AML-193 (cell line): ENCODE measurements around the gene RBM19.

ENCODE experiments used
- DNase-seq, 2 experiments: peaks; one replicate each; lab custom pipeline; 2025; lab: John Stamatoyannopoulos, UW

RBM19 gene

DNA sequence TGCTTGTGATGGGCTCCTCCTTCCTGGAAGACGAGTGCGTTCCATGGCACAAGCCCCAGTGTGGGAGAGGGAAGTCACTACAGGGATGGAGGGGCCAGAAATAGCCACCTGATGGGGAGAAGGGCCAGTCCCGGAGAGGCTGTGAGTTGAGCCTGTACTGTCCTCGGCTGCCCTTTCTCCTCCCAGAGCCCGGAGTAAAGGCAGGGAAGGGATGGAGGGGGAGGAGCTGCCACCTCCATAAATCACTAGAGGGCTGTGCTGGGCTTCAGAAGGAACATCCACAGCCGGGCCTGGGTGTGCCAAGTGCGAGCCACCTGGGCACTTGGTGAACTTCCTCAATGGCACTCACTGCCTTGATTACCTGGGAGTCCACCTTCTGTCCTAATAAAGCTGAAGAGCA, 110.1 kb downstream of the RBM19 start:
- DNase-seq, result no peak

DNA sequence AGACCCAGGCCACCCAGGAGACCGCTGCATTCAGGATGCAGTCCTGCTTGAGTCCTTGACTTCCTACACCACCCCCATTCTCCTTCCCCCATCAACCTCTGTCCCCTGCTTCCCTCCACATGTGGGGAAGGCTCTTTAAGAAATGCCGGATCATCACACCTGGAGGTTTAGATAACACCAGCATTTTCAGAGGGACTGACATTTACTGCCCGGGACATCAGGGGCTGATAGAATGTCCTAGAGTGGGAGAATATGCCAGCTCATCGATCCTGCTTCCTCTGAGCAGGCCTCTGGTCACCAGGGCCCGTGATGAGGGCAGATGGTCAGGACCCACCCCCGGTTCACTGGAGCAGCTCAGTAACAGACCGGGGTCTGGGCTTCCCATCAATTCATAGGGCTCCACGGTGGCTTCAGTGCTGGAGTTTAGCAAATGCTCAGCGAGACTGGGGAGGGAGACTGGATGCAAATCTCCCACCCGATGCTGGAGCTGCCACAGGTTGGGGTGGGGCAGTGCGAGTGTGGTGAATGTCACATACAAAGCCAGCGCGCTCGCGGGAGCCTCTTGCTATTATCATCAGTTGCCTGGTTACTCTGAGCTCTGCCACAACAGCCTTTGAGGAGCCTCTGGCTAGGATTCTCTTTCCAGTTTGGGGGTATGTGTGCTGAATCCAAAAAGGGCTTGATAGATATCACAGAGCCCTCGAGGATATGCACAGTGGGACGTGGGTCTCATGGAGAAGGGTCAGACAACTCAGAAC, 111.6 kb downstream of the RBM19 start:
- no peak for DNase-seq

DNA sequence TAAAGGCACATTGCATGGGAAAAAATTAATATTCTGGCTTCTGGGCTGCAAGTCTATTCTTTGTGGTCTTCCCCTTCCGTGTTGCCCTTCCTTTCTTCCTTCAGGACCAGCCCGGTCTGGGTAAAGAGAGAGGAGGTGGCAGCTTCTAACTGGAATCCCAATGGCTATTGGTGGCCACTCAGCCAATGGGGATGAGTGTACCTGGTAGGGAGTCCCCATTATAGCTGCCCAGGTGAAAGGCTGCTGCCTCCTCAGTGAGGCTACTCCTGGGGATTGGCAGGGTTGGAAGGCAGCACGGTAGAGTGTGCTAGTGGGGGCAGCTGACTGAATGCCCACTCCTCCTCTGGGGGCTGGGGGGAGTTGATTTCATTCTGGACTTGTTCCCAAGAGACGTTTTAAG, 112.6 kb downstream of the RBM19 start:
- no peak for DNase-seq

DNA sequence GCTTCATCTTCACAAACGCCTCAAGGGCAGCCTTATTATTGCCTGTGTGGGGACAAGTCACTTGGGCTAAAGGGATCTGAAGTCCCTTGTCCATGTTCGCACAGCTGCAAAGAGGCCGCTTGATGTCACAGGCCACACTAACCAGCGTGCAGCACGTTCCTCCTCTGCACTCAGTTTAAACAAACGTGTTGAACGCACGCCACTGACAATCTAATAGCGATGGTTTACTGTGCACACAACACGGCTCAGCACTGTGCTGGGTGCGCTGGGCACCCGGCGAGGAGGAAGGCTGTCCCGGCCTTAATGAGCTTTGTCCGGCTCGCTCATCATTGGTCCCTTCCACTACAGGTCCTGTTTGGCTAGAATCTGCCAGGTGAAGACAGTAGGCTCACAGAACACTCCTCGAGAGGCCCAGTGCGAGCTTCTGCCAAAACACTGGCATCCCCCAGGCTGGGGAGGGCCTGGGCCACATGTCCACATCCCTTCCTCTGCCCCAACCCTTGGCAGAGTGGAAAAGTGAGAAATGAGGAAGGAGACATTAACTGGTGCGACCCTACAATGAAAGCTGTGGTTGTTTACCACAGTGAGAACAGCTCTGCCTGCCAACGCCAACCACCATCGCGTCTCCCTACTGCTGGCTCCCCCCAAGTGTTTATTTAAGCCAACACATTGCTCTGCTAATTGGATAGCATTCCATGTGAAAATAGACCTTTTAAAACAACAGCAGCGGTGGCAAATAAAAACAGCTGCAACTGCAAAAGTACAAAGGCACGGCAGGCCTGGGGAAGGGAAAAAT, 113.2 kb downstream of the RBM19 start:
- DNase-seq, result no peak

DNA sequence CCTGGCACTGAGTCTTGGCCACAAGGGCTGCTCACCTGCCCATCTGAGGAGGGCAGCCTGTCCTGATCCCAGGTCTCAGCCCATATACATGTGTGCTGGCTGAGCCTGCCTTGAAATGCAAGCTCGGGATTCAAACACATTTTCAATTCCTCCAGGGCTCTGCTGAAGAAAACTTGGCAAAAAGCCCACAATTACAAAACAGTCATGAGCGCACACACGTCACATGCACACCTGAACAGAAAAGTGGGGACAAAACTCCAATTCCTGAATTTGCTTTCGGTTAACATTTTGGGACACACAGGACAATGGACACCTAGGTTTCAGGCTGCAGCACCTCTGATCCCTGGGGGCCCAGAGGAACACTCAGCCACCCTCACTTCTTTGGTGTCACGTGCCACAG, 113.9 kb downstream of the RBM19 start:
- DNase-seq, result no peak

DNA sequence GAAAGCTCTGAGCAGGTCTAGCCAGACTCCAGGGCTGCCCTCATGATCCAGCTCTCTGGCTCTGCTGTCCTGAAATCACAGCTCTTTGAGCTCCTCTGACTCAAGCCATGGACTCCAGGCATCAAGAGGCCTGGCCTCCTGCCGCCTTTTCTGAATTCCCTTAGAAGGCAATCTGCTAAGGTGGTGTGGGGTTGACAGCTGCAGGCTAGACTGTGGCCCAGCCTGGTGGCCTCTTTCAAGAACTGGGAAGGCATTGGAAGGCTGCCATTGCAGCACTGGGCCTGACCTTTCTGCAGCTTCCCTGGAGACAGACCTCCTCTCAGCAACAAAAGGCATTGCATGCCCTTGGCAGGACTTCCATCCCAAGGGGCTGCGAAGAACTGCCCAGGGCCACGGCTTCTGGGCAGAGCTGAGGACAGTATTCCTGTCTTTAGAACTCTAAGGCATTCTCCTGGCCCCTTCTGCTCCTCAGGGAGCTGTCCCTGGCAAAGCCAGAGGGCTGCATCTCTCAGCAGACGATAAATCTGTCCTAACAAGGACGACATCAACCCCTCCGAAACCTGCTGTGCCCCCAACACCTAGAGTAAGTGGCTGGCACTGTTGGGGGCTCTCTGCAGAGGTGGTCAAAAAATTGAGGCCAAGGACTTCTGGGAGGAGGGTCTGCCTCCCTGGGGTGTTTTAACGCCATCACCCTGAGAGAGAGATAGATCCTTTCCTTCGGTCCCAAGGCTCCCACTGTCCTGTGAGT, 115.6 kb downstream of the RBM19 start:
- DNase-seq, result no peak

DNA sequence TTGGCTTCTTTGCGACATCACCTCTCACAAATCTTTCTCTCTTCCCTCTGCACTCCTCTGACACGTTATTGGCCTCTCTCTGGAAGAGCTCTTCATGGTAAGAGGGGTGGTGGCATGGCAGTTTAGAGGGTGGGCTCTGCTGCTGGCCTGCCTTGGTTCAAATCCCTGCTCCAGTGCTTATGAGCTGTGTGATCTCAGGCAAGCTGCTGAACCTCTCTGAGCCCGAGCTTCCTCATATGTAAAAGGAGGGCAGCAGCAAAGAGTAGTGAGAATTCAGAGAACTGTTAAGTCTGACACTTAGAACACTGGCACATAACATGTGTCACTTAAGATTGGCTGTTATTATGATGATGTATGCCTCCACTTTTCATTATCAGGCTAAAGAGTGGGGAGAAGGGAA, 118.3 kb downstream of the RBM19 start:
- DNase-seq, result no peak

DNA sequence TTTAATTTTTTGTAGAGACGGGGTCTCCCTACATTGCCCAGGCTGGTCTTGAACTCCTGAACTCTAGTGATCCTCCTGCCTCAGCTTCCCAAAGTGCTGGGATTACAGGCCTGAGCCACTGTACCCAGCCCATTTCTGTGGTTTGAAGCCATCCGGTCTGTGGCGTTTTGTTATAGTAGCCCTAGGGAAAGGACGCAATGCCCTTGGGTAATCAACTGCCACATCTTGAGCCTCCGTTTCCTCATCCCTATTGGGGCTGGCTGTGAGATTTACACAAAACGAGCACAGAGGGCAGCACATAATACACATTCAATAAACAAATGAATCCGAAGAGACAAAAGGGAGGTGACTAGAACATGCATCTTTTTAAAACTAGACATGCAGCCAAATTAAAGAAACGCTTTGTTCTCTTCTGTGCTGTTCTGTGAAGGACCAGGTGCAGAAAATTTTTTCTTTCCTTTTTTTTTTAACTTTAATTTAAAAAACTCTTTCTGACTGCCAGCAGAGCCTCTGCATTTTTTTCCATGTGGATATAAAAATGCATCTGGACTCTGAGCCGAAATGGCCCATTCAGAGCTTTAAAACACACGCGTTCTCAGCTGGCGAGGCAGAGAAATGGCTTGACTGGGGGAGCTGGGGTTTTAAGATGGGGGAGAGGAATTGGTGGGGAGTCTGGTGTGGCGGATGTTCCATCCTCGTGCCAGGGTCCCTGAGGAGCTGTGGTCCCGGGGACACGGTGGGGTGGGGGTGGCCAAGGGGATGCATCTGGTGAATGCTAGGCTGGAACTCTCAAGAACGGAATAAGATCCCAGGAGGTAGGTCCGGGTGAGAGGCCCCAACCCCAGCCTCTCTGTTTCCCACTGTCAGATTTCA, 119.0 kb downstream of the RBM19 start:
- DNase-seq, result no peak

DNA sequence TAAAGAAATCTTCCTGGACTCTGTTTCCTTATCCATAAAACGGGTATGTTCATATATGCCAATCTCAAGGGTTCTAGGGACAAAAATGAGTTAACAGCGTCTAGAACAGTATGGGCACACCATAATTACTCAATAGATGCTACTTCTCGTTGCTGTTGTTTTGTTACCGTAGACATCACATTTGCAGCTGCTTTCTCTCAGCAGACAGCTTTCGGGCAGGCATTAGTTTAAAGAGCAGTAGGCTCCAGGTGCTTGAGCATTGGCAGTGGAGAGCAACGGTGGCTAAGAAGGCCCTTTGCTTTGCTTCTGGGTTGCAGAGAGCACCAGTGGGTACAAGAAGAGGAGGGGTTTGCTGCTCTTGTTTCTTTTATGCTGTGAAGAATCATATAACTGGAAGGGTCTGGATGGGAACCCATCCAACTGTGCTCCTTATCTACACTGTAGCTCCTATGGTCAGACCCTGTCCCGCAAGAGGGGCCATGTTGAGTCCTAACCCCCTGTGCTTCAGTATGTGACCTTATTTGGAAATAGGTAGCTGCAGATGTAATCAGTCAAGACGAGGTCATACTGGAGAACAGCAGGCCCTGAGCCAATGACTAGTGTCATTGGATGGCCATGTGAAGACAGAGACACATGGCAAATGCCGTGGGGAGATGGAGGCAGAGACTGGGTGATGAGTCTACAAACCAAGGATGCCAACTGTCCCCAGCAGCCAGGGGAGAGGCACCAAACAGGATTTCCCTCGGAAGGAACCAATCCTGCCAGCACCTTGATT, 120.0 kb downstream of the RBM19 start:
- no peak for DNase-seq

DNA sequence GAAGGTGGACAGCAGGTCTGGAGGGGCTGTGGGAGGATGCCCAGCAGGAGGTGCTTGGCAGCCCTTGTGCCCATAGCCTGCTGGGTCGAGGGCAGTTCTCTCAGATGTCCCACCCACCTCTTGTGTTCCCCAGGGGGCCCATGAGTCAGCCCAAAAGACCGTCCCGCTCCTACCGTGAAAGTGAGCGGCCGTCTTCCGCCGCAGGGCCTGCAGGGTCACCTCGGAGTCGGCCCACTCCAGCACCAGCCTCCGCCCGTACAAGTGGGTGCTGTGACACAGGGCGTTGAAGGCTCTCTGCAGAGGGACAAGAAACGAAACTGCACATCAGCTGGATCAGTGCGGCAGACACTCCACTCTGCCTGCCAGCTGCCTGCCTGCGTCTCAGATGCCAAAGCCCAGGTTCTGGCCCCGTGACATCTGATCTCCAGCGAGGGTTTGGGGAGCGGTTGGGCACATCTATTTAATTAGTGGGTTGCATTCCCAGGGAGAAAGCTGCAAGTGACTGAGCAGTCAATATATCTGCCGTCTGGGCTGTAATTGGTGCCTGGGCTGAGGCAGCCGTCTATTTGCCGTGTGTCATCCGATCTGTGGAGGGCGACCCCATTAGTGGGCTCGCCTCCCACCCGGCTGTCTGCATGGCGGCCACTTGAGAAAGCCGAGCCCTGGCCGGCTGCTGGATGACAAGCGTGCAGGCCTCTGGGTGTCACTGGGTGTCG, 121.5 kb downstream of the RBM19 start:
- no peak for DNase-seq

DNA sequence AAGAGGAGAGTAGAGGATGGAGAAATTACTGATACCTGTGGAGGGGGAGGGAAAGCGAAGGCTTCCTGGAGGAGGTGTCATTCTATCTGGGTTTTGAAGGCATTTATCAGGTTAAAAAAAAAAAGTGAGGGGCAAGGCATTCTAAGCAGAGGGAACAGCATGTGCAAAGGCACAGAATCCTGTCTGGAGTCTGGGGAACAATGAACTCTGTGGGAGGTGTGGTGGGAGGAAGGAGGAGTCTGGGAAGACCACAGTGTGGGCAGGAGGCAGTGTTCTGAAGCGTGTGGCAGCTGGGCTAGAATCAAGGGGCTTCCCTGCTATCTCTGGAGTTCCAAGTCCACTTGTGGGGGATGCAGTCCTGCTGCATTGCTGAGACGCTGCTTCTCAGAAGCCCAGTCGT, 123.4 kb downstream of the RBM19 start:
- no peak for DNase-seq

DNA sequence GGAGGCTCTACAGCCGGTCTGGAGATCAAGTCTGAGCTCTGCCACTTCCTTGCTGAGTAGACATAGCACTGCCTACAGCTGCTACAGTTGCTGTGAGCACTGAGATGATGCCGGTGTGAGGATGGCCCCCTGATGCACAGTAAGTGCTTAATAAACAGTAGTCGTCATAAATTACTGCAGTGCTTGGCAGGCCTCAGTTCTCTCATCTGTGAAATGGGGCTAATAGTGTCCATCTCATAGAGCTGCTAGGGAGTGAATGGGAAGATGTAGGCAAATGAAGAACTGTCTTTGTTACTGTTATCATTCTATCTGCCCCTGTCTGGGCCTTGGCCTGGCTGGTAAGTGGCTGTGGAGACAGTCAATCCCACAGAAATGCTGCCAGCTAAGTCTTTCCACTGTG, 124.3 kb downstream of the RBM19 start:
- DNase-seq, result no peak

DNA sequence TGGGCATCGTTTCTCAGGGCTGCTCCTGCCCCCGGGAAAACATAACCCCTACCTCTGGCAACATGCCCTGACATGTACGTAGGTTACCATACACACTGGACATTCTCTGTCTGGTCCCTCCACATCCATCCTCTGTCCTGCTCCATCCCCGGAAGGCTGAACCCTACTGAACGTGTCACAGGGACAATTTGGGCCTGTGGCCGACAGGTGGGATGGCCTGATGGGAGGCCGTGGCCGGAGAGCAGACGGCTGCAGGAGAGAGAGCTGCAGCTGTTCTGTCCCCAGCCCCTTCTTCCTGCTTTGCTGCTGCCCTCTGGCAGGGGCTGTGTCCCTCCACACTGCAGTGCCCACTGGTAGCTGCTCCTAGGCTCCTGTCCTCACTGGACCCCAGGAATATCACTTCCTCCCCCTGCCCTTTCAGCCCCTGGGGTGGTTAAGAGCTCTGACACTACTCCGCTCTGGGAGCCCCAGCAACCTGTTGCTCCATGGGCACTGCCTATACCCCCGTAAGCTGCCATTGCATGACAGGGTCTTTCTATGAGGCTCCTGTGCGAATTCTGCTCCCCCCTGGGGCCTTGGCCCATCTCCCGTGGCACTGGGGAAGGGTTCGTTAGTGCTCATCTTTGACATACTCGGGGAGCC, 125.6 kb downstream of the RBM19 start:
- DNase-seq, result no peak

DNA sequence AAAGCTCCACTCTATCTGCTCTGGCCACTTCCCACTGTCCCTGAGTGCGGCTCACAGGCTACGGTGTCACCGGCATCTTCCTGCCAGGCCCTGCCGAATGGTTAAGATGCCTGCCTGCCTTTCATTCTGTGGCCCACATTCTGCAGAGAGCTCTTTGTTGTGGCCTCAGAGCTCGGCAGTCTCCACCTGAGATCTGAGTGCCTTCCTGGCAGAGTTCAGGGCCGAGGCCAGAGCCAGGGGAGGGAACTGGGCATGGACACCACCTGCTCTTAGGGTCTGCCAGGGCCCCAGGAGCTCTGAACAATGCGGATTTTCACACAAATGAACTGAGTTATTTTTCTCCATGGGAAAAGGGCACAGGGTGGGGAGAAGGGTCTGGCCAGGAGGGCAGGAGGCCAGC, 127.2 kb downstream of the RBM19 start:
- no peak for DNase-seq

DNA sequence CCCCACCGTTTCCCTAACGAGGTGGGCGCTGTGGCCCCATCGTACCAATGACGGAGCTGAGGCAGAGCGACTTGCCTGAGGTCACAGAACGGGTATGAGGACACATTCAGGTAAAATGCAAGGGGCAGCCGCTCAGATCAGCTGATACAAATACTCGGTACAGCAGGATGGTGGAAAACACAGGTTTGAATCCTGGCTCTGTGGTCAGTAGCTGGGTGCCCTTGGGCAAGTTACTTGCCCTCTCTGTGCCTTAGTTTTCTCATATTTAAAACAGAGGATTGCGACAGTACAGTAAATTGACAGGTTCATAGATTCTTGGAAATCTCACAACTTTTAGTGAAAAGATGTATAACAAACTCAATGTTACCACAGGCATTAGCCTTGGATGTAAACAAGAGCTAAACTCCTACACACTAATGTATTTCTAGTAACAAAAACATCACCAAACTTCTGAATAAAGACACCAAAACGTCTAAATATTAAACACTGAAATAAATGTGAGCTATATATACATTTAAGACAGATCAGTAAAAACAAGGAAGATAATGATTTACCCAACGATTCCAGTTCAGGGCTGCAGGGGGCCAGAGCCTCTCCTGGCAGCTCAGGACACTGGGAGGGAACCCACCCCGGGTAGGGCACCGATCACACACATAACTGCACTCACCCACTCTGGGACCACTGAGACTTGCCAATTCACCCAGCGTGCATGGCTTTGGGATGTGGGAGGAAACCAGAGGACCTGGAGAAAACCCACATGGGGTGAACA, 128.4 kb downstream of the RBM19 start:
- no peak for DNase-seq

DNA sequence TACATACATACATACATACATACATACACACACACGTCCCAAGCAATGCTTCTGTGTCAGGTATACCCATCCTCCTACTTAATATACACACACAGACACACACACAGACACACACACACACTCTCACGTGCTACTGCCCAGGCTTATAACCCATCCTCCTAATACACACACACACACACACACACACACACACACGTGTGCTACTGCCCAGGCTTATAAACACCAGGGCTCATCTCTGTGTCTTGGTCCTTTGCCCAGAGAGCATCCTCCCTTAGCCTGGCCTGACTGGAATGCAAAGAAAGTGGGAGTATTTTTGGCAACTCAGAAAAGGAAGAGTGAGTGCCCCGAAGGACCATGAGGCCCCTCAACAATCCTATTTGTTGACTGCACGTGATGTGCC, 129.0 kb downstream of the RBM19 start:
- DNase-seq, result no peak

DNA sequence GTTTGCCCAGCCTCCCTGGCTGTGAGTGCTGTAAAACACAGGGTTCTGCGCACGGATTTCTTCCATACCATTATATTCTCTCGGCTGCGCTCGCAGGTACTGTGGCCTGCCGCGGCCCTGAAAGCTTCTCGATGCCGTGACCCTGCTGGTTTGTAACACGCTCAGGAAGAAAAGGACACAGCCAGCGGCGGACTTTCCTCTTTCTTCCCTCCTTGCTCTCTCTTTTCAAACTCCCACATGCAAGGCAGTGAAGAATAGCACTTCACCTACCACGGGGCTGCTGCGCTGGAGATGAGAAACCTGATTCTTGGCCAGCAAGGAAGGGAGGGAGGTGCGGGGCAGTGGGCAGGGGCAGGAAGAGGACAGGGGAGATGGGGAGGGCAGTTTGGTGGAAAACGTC, 130.2 kb downstream of the RBM19 start:
- DNase-seq, result no peak

DNA sequence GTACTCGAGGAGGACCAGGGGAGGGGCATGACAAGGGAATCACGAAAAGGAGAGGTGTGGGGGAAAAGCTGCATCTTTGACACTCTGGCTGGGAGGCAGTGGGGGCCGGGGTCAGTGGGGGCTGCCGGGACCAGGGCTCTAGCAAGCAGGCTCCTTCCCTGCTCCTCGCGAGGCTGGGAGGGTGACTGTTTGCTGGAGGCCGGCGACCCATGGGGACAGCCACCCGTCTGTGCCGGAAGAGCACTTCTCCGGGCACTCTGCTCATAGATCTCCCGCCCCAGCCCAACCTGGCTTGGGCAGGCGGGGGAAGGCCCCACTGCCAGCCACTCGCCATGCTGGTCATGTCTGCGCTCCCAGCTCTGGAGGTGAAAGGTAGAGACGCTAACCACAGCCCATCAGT, 130.7 kb downstream of the RBM19 start:
- no peak for DNase-seq

DNA sequence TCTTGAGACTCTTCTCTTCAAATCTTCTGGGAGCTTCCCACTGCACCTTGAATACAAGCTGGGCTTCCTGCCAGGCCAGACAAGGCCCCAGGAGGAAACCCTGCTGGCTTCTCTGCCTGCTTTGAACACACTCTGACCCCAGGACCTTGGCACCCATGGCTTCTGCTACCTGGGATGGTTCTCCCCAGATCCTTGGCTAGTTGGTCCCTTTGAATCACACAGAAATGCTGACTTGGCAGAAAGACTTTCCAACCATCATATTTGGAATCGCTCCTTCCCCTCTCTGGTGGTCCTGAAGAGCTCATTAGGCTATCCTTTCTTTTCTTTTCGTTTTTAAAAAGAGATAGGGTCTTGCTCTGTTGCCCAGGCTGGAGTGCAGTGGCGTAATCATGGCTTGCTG, 132.7 kb downstream of the RBM19 start:
- DNase-seq, result no peak
